Ectodermal cell (in vitro differentiated cells): ENCODE measurements around the gene PBX1.
"Not testable (repeated sequence)": the region's sequence is repeated elsewhere in the genome, so short reads cannot be mapped to it uniquely, and the experiment has no call there.

Experiments used
- H3K27ac ChIP-seq: 2 replicates; pipeline ENCODE4 v1.7.0; 2013; ENCODE audit warnings: mild to moderate bottlenecking, low read depth, low read length; ENCODE audit not compliant: insufficient read depth, poor library complexity, severe bottlenecking
- H3K27me3 ChIP-seq: 2 replicates; pipeline ENCODE4 v1.7.0; 2013; ENCODE audit warnings: mild to moderate bottlenecking, low read length; ENCODE audit not compliant: insufficient read depth, control insufficient read depth, poor library complexity, severe bottlenecking
- H3K36me3 ChIP-seq: one replicate; pipeline ENCODE4 v1.7.0; 2013; ENCODE audit warnings: low read length; ENCODE audit not compliant: control insufficient read depth, insufficient read depth
- H3K4me1 ChIP-seq: one replicate; pipeline ENCODE4 v1.7.0; 2013; ENCODE audit warnings: low read length; ENCODE audit not compliant: control insufficient read depth, insufficient read depth
- H3K4me3 ChIP-seq: 2 replicates; pipeline ENCODE4 v1.7.0; 2013; ENCODE audit warnings: low read depth, low read length, control low read depth; ENCODE audit not compliant: insufficient read depth
- H3K9me3 ChIP-seq: 2 replicates; pipeline ENCODE4 v1.7.0; 2013; ENCODE audit warnings: mild to moderate bottlenecking, low read length, moderate library complexity; ENCODE audit not compliant: control insufficient read depth
- WGBS, 2 experiments: methylation state at CpG; one replicate each; pipeline ENCODE4 v1.1.7; 2013; ENCODE audit warnings: missing lambda C conversion rate in 2 of 2; 5-methylcytosine and 5-hydroxymethylcytosine counted together

The PBX1 gene

DNA sequence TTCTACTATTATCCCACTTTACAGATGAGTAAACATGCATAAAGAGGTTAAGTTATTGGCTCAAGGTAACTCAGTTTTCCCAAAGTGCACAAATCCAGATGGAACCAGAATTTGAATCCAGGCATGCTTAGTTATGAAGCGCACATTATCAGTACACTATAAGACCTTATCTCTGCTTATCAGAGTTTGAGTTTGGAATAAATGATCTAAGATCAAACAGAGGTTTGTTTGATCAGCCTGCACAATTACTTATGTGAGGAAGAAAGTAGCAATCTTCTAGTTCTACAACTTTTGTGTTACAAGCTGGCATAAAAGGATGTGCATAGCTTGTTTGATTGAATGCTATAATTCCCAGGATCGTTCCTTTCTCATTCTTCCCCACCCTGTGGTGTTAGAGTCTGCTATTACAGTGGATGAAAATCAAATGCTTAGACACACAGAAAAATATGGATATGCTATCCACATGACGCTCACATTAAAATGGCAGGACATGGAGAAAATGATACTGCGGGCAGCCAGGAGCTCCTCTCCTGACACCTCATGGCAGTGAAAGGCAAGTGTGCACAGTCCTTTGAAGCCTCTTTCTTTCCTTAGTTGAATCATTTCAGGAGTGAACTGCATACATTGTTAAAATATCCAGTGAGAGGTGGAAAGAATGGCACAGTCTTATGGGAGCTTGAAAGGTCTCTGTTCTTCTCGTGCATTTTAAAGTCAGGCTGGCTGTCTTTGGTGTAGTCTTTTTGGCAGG lies 23.9 kb upstream of the PBX1 start:
- Histone ChIP-seq H3K27me3 (no peaks in the 10 kb centered on the region), H3K4me3 (no peak overlapping the region), H3K4me1 (no peaks in the 10 kb centered on the region), H3K36me3 (no peaks in the 10 kb centered on the region), H3K9me3 (no peaks in the 10 kb centered on the region), H3K27ac (no peak overlapping the region)
- 93 to 98% methylated on average over 4 to 5 of the region's 5 CpGs for WGBS, 2 experiments

DNA sequence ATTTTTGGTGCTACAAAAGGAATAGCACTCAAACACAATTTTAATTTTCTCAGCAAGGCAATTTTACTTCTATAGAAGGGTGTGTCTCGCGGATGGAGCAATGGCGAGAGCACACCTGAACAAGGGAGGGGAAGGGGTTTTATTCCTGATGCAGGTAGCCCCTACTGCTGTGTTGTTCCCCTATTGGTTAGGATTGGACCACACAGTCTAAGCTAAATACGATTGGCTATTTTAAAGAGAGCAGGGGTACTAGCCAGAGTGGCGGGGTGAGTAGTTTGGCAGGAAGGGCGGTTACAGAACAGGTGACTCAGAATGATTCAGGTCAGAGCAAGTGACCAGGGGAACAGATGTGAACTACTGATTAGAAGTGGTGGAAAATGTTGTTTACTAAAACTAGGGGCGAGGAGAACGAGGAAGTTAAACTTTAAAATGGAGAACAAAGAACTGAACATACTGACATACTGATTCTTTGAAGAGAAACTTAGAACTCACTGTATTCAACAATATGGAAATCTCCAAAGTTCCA lies 6.5 kb upstream of the PBX1 start:
- not testable (repeated sequence) for H3K4me3 ChIP-seq, H3K36me3 ChIP-seq, H3K9me3 ChIP-seq, H3K4me1 ChIP-seq, H3K27me3 ChIP-seq, H3K27ac ChIP-seq
- 92 to 96% methylated on average over 8 of the region's 8 CpGs for WGBS, 2 experiments

DNA sequence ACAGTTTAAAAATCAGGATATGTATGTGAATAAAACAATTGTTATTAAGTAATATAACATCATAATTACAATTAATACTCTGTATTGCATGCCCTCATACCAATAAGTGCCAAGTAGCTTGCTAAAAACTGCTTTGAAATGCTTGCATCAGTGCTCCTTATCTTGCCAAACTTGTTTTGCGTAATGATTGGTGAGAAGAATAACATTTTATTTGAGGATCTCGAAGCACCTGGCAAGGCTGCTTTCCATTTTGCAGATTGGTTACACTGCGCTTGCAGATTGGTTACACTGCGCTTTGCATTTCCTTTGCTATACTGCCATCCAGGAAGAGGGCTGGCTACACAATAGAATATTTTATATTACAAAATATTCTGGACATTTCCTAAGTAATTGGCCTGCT lies 1.7 kb upstream of the PBX1 start:
- WGBS, 2 experiments = 87 to 92% methylated on average over 4 of the region's 4 CpGs
- Histone ChIP-seq H3K27me3 (no peaks in the 10 kb centered on the region), H3K36me3 (no peaks in the 10 kb centered on the region), H3K4me3 (no peak overlapping the region), H3K27ac (no peak overlapping the region), H3K9me3 (no peaks in the 10 kb centered on the region), H3K4me1 (no peaks in the 10 kb centered on the region)

DNA sequence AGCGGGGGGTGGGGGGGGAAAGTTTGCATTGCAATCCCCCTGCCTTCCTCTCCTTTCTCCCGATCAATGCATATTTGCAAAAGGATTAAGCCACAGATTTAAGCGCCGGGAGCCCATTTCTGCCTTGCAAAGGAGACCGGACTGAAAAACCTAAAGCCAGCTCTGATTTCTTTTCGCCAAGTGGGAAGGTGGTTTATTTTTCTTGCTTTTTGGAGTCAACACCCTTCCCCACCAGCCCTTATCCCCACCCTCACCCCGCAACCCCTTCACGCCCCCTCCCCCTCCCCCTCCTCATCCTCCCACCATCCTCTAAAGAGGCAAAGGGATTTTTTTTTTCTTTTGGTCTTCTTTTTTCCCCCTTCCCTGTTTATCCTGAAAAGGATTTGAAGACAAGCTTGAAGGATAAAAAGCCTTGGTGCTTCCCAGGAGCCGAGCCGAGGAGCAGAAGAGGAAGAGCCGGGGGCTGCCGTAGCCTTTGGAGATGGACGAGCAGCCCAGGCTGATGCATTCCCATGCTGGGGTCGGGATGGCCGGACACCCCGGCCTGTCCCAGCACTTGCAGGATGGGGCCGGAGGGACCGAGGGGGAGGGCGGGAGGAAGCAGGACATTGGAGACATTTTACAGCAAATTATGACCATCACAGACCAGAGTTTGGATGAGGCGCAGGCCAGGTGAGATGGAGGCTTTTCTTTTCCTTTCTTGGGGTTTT lies 513 bp downstream of the PBX1 start:
- Histone ChIP-seq H3K9me3 (no peaks in the 10 kb centered on the region), H3K4me3 (peak overlapping the region; percentile 73), H3K36me3 (no peaks in the 10 kb centered on the region), H3K27ac (peak overlapping the region; percentile 83), H3K27me3 (no peaks in the 10 kb centered on the region), H3K4me1 (peaks cover 6% of the 10 kb centered on the region)
- 0 to 1% methylated on average over 17 of the region's 20 CpGs for WGBS, 2 experiments

DNA sequence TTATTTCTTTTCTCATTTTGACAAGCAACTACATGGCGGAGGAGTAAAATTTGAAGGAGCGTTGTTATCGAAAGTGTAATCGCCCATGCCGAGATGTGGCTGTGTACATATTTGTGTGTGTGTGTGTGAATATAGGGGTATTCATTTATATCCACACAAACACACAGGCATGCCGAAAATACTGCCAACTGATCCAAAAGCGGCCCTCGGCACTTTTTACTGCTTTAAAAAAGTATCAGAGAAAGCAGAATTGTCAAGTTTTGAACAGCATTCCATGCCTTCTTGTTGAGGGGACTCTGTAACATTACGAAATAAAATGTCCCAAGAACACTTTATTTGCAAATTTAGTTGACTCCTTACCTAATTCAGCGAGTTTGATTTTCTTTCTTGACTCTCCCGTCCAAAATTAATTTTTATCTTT lies 1.1 kb downstream of the PBX1 start:
- H3K27me3 ChIP-seq = no peaks in the 10 kb centered on the region
- H3K9me3 ChIP-seq = no peaks in the 10 kb centered on the region
- H3K36me3 ChIP-seq = no peaks in the 10 kb centered on the region
- WGBS, 2 experiments = 0 to 2% methylated on average over 9 to 11 of the region's 11 CpGs
- H3K27ac ChIP-seq = peak overlapping the region; percentile 83
- peak overlapping the region; percentile 73 for H3K4me3 ChIP-seq
- H3K4me1 ChIP-seq = peaks cover 7% of the 10 kb centered on the region

DNA sequence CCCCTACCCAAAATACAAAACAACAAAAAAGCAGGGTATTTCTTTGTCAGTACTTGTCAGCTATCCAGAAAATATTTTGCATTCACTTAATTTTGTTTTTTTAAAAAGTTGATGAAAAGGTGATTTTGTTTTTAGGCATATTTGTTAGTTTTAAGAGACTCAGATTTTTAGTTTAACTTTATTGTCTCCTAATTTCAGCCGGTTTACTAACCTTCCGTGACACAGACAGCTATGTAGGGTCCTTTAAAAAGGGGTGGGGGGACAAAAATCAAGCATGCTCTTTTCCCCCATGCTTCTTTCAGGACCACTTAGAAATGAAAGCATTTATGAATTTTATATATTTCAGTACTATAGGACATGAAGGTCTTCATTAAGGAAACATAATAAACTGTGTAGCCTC lies 1.6 kb downstream of the PBX1 start:
- Histone ChIP-seq H3K9me3 (no peaks in the 10 kb centered on the region), H3K27ac (peak overlapping the region; percentile 83), H3K27me3 (no peaks in the 10 kb centered on the region), H3K4me3 (peak overlapping the region; percentile 73), H3K4me1 (peaks cover 7% of the 10 kb centered on the region), H3K36me3 (no peaks in the 10 kb centered on the region)
- WGBS, 2 experiments = 0% methylated on average over 2 of the region's 2 CpGs; no CpG with 5 or more reads in 1 of the 2 experiments

DNA sequence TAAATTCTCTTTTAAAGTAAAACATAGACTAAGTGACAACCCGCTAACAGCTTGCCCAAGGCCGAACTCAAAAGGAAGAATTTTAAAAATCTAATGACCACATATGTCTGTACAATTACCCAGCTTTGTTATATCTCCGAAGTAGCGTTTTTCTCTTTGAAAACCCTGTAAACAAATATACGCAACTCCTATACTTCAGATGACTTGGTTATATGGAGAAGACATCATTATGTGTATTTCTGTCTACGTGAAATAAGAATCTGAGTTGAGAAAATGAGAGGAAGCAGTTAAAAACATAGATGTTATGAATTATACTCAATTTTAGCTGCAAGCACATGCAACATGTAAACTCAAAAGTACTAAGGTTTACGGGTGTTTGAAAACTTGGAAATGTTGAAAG lies 2.0 kb downstream of the PBX1 start:
- H3K4me3 ChIP-seq = peak overlapping the region; percentile 73
- peaks cover 7% of the 10 kb centered on the region for H3K4me1 ChIP-seq
- WGBS, 2 experiments = 0 to 1% methylated on average over 5 to 6 of the region's 7 CpGs
- H3K36me3 ChIP-seq = no peaks in the 10 kb centered on the region
- H3K27me3 ChIP-seq = no peaks in the 10 kb centered on the region
- H3K9me3 ChIP-seq = no peaks in the 10 kb centered on the region
- H3K27ac ChIP-seq = no peak overlapping the region

DNA sequence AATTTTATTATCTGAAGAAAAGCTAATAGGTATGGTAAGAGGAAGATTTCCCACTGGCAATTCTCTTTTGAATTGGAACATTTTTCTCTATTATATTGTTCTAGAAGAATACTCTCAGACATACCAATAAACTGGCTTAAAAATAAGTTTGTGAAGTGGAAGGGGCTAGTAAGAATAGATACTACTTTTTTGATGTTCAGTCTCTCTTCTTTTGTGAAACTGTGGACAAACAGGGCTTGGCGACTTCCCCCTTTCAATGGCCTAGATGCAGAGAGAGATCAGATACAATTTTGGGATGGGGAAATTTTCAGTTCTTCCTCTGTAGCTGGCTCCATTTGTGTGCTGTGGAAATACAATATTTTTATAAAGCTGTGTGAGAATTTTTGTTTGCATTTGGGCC lies 2.5 kb downstream of the PBX1 start:
- WGBS, 2 experiments = 5 to 10% methylated on average over 1 of the region's 1 CpG
- peak overlapping the region; percentile 73 for H3K4me3 ChIP-seq
- H3K36me3 ChIP-seq = no peaks in the 10 kb centered on the region
- no peak overlapping the region for H3K27ac ChIP-seq
- no peaks in the 10 kb centered on the region for H3K9me3 ChIP-seq
- peaks cover 7% of the 10 kb centered on the region for H3K4me1 ChIP-seq
- H3K27me3 ChIP-seq = no peaks in the 10 kb centered on the region

DNA sequence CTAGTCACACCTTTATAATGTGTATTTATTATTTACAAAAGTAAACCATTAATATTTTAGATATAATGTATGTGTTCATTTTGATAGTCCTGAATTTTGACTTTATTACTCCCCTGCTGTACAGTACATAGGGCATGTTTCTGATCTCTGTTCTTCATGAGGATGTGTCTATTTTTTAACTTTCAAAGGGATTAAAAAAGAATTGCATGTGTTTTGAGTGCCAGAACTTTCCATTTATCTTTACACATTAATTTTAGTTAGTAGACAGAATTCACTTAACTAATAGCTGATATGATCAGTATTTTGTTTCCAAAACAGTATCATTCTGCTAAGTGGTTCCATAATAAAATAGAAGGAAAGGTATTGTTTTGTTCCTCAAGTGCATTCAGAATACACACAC lies 3.1 kb downstream of the PBX1 start:
- peak overlapping the region; percentile 73 for H3K4me3 ChIP-seq
- H3K27me3 ChIP-seq = no peaks in the 10 kb centered on the region
- H3K27ac ChIP-seq = no peak overlapping the region
- H3K4me1 ChIP-seq = peaks cover 9% of the 10 kb centered on the region
- H3K9me3 ChIP-seq = no peaks in the 10 kb centered on the region
- H3K36me3 ChIP-seq = no peaks in the 10 kb centered on the region

DNA sequence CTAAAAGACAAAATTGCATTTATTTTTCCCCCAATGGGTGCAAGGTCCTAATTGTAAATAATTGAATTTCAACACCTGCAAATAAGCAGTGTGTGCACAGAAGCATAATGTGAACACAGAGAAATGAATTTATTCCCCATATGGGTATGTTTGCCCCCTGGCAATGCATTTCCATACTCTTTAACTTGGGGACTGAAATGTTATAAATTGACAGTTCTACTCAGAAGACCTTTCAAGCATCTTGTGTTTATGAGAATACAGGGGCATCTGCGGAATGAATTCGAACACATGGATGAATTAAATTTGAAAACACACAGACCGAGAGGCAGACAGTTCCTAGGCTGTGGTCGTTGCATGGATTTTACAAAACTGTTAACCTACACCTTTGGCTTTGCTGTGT lies 3.5 kb downstream of the PBX1 start:
- Histone ChIP-seq H3K4me1 (peaks cover 14% of the 10 kb centered on the region), H3K27ac (no peak overlapping the region), H3K4me3 (peak overlapping the region; percentile 73), H3K36me3 (no peaks in the 10 kb centered on the region), H3K9me3 (no peaks in the 10 kb centered on the region), H3K27me3 (no peaks in the 10 kb centered on the region)
- 35 to 39% methylated on average over 4 of the region's 4 CpGs for WGBS, 2 experiments
